ENCODE results near the gene ASB2.
A peak's percentile ranks its signal among the peaks of the same experiment; 100 is the strongest.

ASB2 gene

GRCh38 chr14:93976477-93977057 is at the start of gene ASB2:
ASB2 (minus strand) TSS chr14:93976570; CDS start chr14:93964539, 12,031 bp downstream.
- FAIRE-seq: no peak
- DNase-seq (ENCODE audit: insufficient read length, low spot score): no peak

- FAIRE-seq (no peak), DNase-seq (ENCODE audit: insufficient read length, low spot score) (no peak)
Measured at GRCh38 chr14:94025720-94026119, 49.4 kb upstream of the ASB2 start.

- FAIRE-seq (no peak), DNase-seq (ENCODE audit: insufficient read length, low spot score) (no peak)
Measured at GRCh38 chr14:94024549-94024948, 48.2 kb upstream of the ASB2 start.

- DNase-seq (ENCODE audit: insufficient read length, low spot score) (no peak), FAIRE-seq (no peak)
Measured at GRCh38 chr14:94022532-94023411, 46.4 kb upstream of the ASB2 start.

GRCh38 chr14:94021416-94022157 is 45.2 kb upstream of the ASB2 start:
- no peak for DNase-seq (ENCODE audit: insufficient read length, low spot score)
- FAIRE-seq: peak; percentile 14

- FAIRE-seq (no peak), DNase-seq (ENCODE audit: insufficient read length, low spot score) (no peak)
Measured at GRCh38 chr14:94021001-94021400, 44.6 kb upstream of the ASB2 start.

GRCh38 chr14:94020267-94020666 is 43.9 kb upstream of the ASB2 start:
- FAIRE-seq: no peak
- DNase-seq (ENCODE audit: insufficient read length, low spot score): no peak

- FAIRE-seq (no peak), DNase-seq (ENCODE audit: insufficient read length, low spot score) (no peak)
Measured at GRCh38 chr14:94019329-94019728, 43.0 kb upstream of the ASB2 start.

GRCh38 chr14:94018308-94018707 is 41.9 kb upstream of the ASB2 start:
- FAIRE-seq (no peak), DNase-seq (ENCODE audit: insufficient read length, low spot score) (no peak)

- FAIRE-seq: no peak
- no peak for DNase-seq (ENCODE audit: insufficient read length, low spot score)
Measured at GRCh38 chr14:94016446-94016976, 40.1 kb upstream of the ASB2 start.

- no peak for FAIRE-seq
- DNase-seq (ENCODE audit: insufficient read length, low spot score): no peak
Measured at GRCh38 chr14:94015223-94015622, 38.9 kb upstream of the ASB2 start.

- DNase-seq (ENCODE audit: insufficient read length, low spot score) (no peak), FAIRE-seq (no peak)
Measured at GRCh38 chr14:94014382-94014781, 38.0 kb upstream of the ASB2 start.

- DNase-seq (ENCODE audit: insufficient read length, low spot score): no peak
- FAIRE-seq: peak; percentile 54
Measured at GRCh38 chr14:94011795-94012194, 35.4 kb upstream of the ASB2 start.

GRCh38 chr14:94010625-94011024 is 34.3 kb upstream of the ASB2 start:
- DNase-seq (ENCODE audit: insufficient read length, low spot score): no peak
- no peak for FAIRE-seq

- DNase-seq (ENCODE audit: insufficient read length, low spot score) (no peak), FAIRE-seq (no peak)
Measured at GRCh38 chr14:94009767-94010166, 33.4 kb upstream of the ASB2 start.

- FAIRE-seq: no peak
- DNase-seq (ENCODE audit: insufficient read length, low spot score): no peak
Measured at GRCh38 chr14:94008234-94008633, 31.9 kb upstream of the ASB2 start.

- DNase-seq (ENCODE audit: insufficient read length, low spot score) (no peak), FAIRE-seq (peak; percentile 71)
Measured at GRCh38 chr14:94005324-94006073, 29.1 kb upstream of the ASB2 start.

GRCh38 chr14:94004015-94004414 is 27.6 kb upstream of the ASB2 start:
- DNase-seq (ENCODE audit: insufficient read length, low spot score): no peak
- no peak for FAIRE-seq

GRCh38 chr14:94003397-94003796 is 27.0 kb upstream of the ASB2 start:
- no peak for DNase-seq (ENCODE audit: insufficient read length, low spot score)
- FAIRE-seq: no peak
